Sciatic nerve (tissue), 2 donors: Measurements from ENCODE around the gene ZNF319. TPM values are rescaled to one million over a fixed set of nuclear protein-coding genes. Genes with fewer than 3 reads are reported as not detected.
"Not testable (repeated sequence)": the region's sequence is repeated elsewhere in the genome, so short reads cannot be mapped to it uniquely, and the experiment has no call there.

Source experiments
- ATAC-seq: fragments of 200-7000 bp; cut with Tn5 transposase; one replicate; pipeline ENCODE4 v1.9.1; 2020; ENCODE audit warnings: mild to moderate bottlenecking, moderate library complexity
- DNase-seq: peaks from one replicate; pipeline ENCODE4 v3.0.0-alpha.2; 2020; ENCODE audit warnings: low spot score
- intact Hi-C: fragments of 100-400 bp; cut with DNase I; formaldehyde crosslinking; loops from one replicate; pipeline ENCODE4 v1.14.2; 2022
- total RNA-seq: library from RNA; stranded (reverse); fragmentation: NEBNext Ultra II Directional; extraction: Animal tissue kit (Norgen Biotek cat#: 25700); gene quantifications from one replicate; pipeline ENCODE4 v1.2.1, GENCODE V29; 2021
- donor health status: DM: no; HTN: no; CAD: no.
- donor health status: DM: no; HTN: no; CAD: no.

ZNF319 gene
- total RNA-seq, 1 donor from 2014 or later: 10.0 TPM

GRCh38 chr16:57987441-57988177, 12.9 kb downstream of the ZNF319 start:
- intact Hi-C loops: no loop called here
- DNase-seq (no peak), ATAC-seq (no peak)

GRCh38 chr16:57986196-57986595, 14.3 kb downstream of the ZNF319 start:
- no peak for DNase-seq
- intact Hi-C loops: no loop called here

GRCh38 chr16:57985204-57986181, 15.0 kb downstream of the ZNF319 start:
- peak; percentile 67 for ATAC-seq
- DNase-seq: no peak
- intact Hi-C loops: no loop called here

More at GRCh38 chr16:57986196-57986595, 14.3 kb downstream of the ZNF319 start:
- no peak for ATAC-seq

- ATAC-seq: peak; percentile 97
- DNase-seq: peak; percentile 92
- intact Hi-C loops: no loop called here
Measured at GRCh38 chr16:57984443-57985203, 15.8 kb downstream of the ZNF319 start.

- DNase-seq (no peak), ATAC-seq (no peak)
- intact Hi-C loops: no loop called here
Measured at GRCh38 chr16:57982385-57982784, 18.1 kb downstream of the ZNF319 start.

- ATAC-seq (no peak), DNase-seq (no peak)
- intact Hi-C loops: no loop called here
Measured at GRCh38 chr16:57981636-57982035, 18.8 kb downstream of the ZNF319 start.

- DNase-seq (no peak), ATAC-seq (no peak)
- intact Hi-C loops: no loop called here
Measured at GRCh38 chr16:57979006-57979585, 21.4 kb downstream of the ZNF319 start.

GRCh38 chr16:57978070-57978465, 22.4 kb downstream of the ZNF319 start:
- ATAC-seq, DNase-seq, intact Hi-C loops: not testable (repeated sequence)

GRCh38 chr16:57977418-57978069, 22.9 kb downstream of the ZNF319 start:
- DNase-seq: no peak
- intact Hi-C loops: no loop called here
- ATAC-seq: no peak

GRCh38 chr16:57976331-57976796, 24.1 kb downstream of the ZNF319 start:
- DNase-seq (no peak), ATAC-seq (peak; percentile 91)
- intact Hi-C loops: no loop called here

GRCh38 chr16:57972306-57972705, 28.2 kb downstream of the ZNF319 start:
- DNase-seq: no peak
- intact Hi-C loops: no loop called here
- no peak for ATAC-seq

- DNase-seq (no peak), ATAC-seq (no peak)
- intact Hi-C loops: no loop called here
Measured at GRCh38 chr16:57971848-57972247, 28.6 kb downstream of the ZNF319 start.

- no peak for DNase-seq
- intact Hi-C loops: no loop called here
- no peak for ATAC-seq
Measured at GRCh38 chr16:57970970-57971369, 29.5 kb downstream of the ZNF319 start, which contains the start of gene CNGB1. Gene CNGB1 (minus strand): TSS chr16:57971128. CDS start chr16:57967286, 3,842 bp downstream.

- DNase-seq: no peak
- ATAC-seq: no peak
- intact Hi-C loops: no loop called here
Measured at GRCh38 chr16:57970319-57970718, 30.2 kb downstream of the ZNF319 start.

GRCh38 chr16:57969451-57970123, 30.9 kb downstream of the ZNF319 start:
- intact Hi-C loops: no loop called here
- no peak for ATAC-seq
- DNase-seq: no peak

- intact Hi-C loops: no loop called here
- DNase-seq: no peak
- no peak for ATAC-seq
Measured at GRCh38 chr16:57967916-57968315, 32.6 kb downstream of the ZNF319 start.

- ATAC-seq (no peak), DNase-seq (no peak)
- intact Hi-C loops: no loop called here
Measured at GRCh38 chr16:57966986-57967385, 33.5 kb downstream of the ZNF319 start.
